ACC112 (cell line): Measurements from ENCODE around the gene AKAIN1.

Source experiments
- H2AFZ ChIP-seq: fragments of 200-600 bp; sonication (generic); one replicate; pipeline ENCODE4 v1.6.0; 2017; ENCODE audit warnings: antibody characterized with exemption, low read length; ENCODE audit not compliant: unreplicated experiment
- H3K27ac ChIP-seq: fragments of 200-600 bp; sonication (generic); 2 replicates; pipeline ENCODE4 v1.5.1; 2014; ENCODE audit warnings: low read depth, mild to moderate bottlenecking, antibody characterized with exemption, low read length, moderate library complexity
- H3K27me3 ChIP-seq: fragments of 200-600 bp; sonication (generic); 2 replicates; pipeline ENCODE4 v1.6.1; 2014; ENCODE audit warnings: mild to moderate bottlenecking, antibody characterized with exemption, low read length, moderate library complexity, mixed read lengths; ENCODE audit not compliant: insufficient read depth
- H3K36me3 ChIP-seq: fragments of 200-600 bp; sonication (generic); 2 replicates; pipeline ENCODE4 v1.6.1; 2016; ENCODE audit warnings: mild to moderate bottlenecking, antibody characterized with exemption, low read length, moderate library complexity, mixed read lengths; ENCODE audit not compliant: insufficient read depth
- H3K4me1 ChIP-seq: fragments of 200-600 bp; sonication (generic); one replicate; pipeline ENCODE4 v1.6.1; 2016; ENCODE audit warnings: low read length, mixed read lengths; ENCODE audit not compliant: insufficient read depth, unreplicated experiment, control insufficient read depth
- H3K4me3 ChIP-seq: fragments of 200-600 bp; sonication (generic); 2 replicates; pipeline ENCODE4 v1.5.1; 2014; ENCODE audit warnings: mild to moderate bottlenecking, low read depth, low read length
- H3K79me2 ChIP-seq: fragments of 200-600 bp; sonication (generic); one replicate; pipeline ENCODE4 v1.6.0; 2016; ENCODE audit warnings: low read length; ENCODE audit not compliant: control insufficient read depth, unreplicated experiment, insufficient read depth

The AKAIN1 gene

GRCh38 chr18:5095239-5095638 lies 101.8 kb downstream of the AKAIN1 start:
- no peak overlapping the region for H3K27ac ChIP-seq
- H3K36me3 ChIP-seq = no peaks in the 10 kb centered on the region
- no peaks in the 10 kb centered on the region for H3K27me3 ChIP-seq
- H2AFZ ChIP-seq = no peak overlapping the region
- no peaks in the 10 kb centered on the region for H3K79me2 ChIP-seq
- no peak overlapping the region for H3K4me3 ChIP-seq
- H3K4me1 ChIP-seq = no peaks in the 10 kb centered on the region

GRCh38 chr18:5093902-5094301 lies 103.2 kb downstream of the AKAIN1 start:
- Histone ChIP-seq H3K27me3 (no peaks in the 10 kb centered on the region), H3K4me3 (no peak overlapping the region), H3K36me3 (no peaks in the 10 kb centered on the region), H3K4me1 (no peaks in the 10 kb centered on the region), H3K27ac (no peak overlapping the region), H3K79me2 (no peaks in the 10 kb centered on the region), H2AFZ (no peak overlapping the region)
